HCT116 (cell line): Measurements from ENCODE around the gene ZNF787.

Experiments
- CTCF ChIP-seq, 3 experiments: fragments of 200-600 bp in 1 of 3; sonication (generic) in 1 of 3; IDR thresholded peaks in 2 of 3; conservative IDR thresholded peaks in 1 of 3; 2 replicates each; pipeline ENCODE4 v1.5.1; 2012 to 2017; ENCODE audit warnings: low read depth in 2 of 3, low read length in 2 of 3, antibody characterized with exemption in 1 of 3, borderline replicate concordance in 1 of 3, control low read depth in 1 of 3, mild to moderate bottlenecking in 1 of 3, mixed read lengths in 1 of 3, mixed run types in 1 of 3, moderate library complexity in 1 of 3; ENCODE audit not compliant: insufficient read depth in 1 of 3
- EZH2 ChIP-seq: fragments of 200-600 bp; sonication (generic); IDR thresholded peaks from 2 replicates; pipeline ENCODE4 v1.6.1; 2017; ENCODE audit warnings: antibody characterized with exemption, mixed run types
- MAX ChIP-seq: IDR thresholded peaks from 2 replicates; pipeline ENCODE4 v1.6.1; 2012
- POLR2AphosphoS5 ChIP-seq: IDR thresholded peaks from 2 replicates; pipeline ENCODE4 v1.6.1; 2011; ENCODE audit warnings: mild to moderate bottlenecking, low read depth, low read length, moderate library complexity
- REST ChIP-seq: IDR thresholded peaks from 2 replicates; pipeline ENCODE4 v1.6.1; 2012; ENCODE audit warnings: low read depth
- TCF7L2 ChIP-seq: IDR thresholded peaks from 2 replicates; pipeline ENCODE4 v1.7.0; 2011; ENCODE audit warnings: borderline replicate concordance, inconsistent platforms; ENCODE audit not compliant: insufficient read depth, insufficient read length; ENCODE audit errors: extremely low read depth

- TF ChIP-seq TCF7L2 = no peak
- TF ChIP-seq POLR2AphosphoS5 = no peak
- no peak for TF ChIP-seq EZH2
- no peak for TF ChIP-seq CTCF (IDR thresholded peaks at IDR 0.05 in 2 of 3, conservative IDR thresholded peaks at IDR 0.05 in 1 of 3; ENCODE audit: borderline replicate concordance in 1 of 3, insufficient read depth in 1 of 3, low read depth in 2 of 3, low read length in 2 of 3)
- no peak for TF ChIP-seq MAX
- TF ChIP-seq REST = no peak
Measured at GRCh38 chr19:56159622-56160271, 38.7 kb upstream of the ZNF787 start.
